BJ (cell line): ENCODE measurements around the gene PRR19. TPM values are rescaled to one million over a fixed set of nuclear protein-coding genes. Genes with fewer than 3 reads are reported as not detected.
A peak's percentile ranks its signal among the peaks of the same experiment; 100 is the strongest.

Source experiments
- CTCF ChIA-PET: fragments of 350-600 bp; formaldehyde crosslinking; extraction: SDS; loops from one replicate; lab custom pipeline; 2021; ENCODE audit warnings: antibody characterized with exemption, inconsistent platforms; lab: Yijun Ruan, JAX
- POLR2A ChIA-PET: fragments of 300-600 bp; sonication (Branson Sonifier 250); formaldehyde crosslinking; extraction: SDS; loops from one replicate; lab custom pipeline; 2021; ENCODE audit warnings: antibody characterized with exemption; lab: Charles Lee
- DNase-seq: peaks from one replicate; pipeline ENCODE4 v3.0.0-alpha.2; 2011; ENCODE audit warnings: low read depth
- H3K27me3 ChIP-seq: 2 replicates; pipeline ENCODE4 v1.6.0; 2011; ENCODE audit warnings: low read length; ENCODE audit not compliant: control insufficient read depth, insufficient read depth
- H3K36me3 ChIP-seq: 2 replicates; pipeline ENCODE4 v1.5.1; 2011; ENCODE audit warnings: low read length; ENCODE audit not compliant: control insufficient read depth, insufficient read depth
- H3K4me3 ChIP-seq: 2 replicates; pipeline ENCODE4 v1.5.1; 2011; ENCODE audit warnings: low read depth, mild to moderate bottlenecking, control low read depth, low read length
- polyA plus RNA-seq: library from polyadenylated mRNA; depleted of rRNA; stranded (reverse); fragments of >200 nt; gene quantifications from 2 replicates; pipeline ENCODE4 v1.2.3, GENCODE V29; 2011
- TF ChIP-seq, protein P1 (sequence below): IDR thresholded peaks from 2 replicates; pipeline ENCODE4 v1.5.1; 2011; ENCODE audit warnings: low read depth, mild to moderate bottlenecking, control low read depth, inconsistent platforms, low read length, moderate library complexity; ENCODE audit not compliant: insufficient read depth

Gene PRR19
- polyA plus RNA-seq, 1 experiment = 0.93 TPM

DNA sequence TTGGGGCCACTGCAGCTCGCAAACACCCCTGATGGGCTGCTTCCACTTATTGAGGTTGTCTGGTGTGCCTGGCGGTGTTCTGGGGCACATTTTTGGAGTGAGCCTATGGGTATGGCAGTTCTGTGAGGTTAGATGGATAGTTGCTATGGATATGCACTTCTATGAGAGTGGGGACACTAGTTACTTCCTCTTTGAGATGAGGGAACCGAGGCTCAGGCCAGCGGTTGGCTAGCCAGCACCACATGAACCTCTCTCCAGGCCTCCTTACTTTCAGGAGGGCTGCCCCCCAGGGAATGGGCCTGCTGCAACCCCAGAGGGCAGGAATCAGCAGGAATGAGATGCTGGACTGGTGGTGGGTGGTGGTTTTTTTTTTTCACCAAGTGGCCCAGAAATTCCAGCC lies 13.5 kb upstream of the PRR19 start:
- Histone ChIP-seq H3K4me3 (no peak overlapping the region), H3K36me3 (peaks cover 57% of the 10 kb centered on the region), H3K27me3 (no peaks in the 10 kb centered on the region)
- POLR2A ChIA-PET = no interaction called here
- no peak for DNase-seq
- TF ChIP-seq, protein P1, sequence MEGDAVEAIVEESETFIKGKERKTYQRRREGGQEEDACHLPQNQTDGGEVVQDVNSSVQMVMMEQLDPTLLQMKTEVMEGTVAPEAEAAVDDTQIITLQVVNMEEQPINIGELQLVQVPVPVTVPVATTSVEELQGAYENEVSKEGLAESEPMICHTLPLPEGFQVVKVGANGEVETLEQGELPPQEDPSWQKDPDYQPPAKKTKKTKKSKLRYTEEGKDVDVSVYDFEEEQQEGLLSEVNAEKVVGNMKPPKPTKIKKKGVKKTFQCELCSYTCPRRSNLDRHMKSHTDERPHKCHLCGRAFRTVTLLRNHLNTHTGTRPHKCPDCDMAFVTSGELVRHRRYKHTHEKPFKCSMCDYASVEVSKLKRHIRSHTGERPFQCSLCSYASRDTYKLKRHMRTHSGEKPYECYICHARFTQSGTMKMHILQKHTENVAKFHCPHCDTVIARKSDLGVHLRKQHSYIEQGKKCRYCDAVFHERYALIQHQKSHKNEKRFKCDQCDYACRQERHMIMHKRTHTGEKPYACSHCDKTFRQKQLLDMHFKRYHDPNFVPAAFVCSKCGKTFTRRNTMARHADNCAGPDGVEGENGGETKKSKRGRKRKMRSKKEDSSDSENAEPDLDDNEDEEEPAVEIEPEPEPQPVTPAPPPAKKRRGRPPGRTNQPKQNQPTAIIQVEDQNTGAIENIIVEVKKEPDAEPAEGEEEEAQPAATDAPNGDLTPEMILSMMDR = no peak
- CTCF ChIA-PET = interaction anchor here (1.0 to 4.2 kb wide), 2 partner anchors 42 to 156 kb away, joined by 3 to 18 read pairs; partner anchors contain the start of gene POU2F2

DNA sequence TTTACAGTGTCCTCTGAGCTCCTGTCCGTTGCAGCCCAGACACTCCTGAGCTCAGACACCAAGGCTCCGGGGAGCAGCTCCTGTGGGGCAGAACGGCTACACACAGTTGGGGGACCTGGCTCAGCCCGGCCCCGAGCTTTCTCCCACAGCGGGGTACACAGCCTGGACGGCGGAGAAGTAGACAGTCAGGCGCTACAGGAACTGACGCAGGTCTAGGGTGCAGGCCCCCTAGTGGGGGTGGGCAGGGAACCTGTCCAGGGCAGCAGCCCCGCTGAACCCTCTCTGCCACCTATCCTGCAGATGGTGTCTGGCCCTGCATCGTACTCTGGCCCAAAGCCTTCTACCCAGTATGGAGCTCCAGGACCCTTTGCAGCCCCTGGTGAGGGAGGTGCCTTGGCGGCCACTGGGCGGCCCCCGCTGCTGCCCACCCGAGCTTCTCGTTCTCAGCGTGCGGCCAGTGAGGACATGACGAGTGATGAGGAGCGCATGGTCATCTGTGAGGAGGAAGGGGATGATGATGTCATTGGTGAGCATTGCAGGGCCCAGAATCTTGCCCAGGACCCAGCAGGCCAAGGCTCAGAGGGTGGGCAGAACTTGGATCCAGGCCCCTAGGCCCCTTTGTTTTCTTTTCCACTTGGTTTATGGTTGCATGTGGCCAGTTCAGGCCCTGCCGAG lies 12.9 kb upstream of the PRR19 start:
- H3K36me3 ChIP-seq = peaks cover 63% of the 10 kb centered on the region

DNA sequence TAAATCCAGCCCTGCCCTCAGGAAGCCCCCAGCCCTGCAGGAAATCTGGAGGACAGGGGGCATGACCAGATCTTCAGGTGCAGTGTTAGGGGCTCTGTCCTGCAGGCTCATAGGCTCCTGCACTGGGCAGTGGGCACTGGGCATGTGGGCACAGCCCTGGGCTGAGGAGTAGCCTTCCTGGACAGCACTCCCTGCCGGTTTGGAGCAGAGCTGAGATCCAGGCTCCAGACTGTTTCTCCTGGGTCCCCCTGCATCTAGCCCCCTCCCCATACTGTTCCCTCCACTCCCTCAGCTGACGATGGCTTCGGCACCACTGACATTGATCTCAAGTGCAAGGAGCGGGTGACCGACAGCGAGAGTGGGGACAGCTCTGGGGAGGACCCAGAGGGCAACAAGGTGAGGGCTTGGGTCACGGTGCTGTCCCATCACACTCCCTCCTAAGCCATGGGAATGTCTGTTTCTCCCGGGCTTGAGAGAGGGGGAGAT lies 12.3 kb upstream of the PRR19 start:
- DNase-seq = no peak
- Histone ChIP-seq H3K36me3 (peaks cover 66% of the 10 kb centered on the region), H3K27me3 (no peaks in the 10 kb centered on the region), H3K4me3 (no peak overlapping the region)
- TF ChIP-seq, protein P1 = no peak
- POLR2A ChIA-PET = no interaction called here
- CTCF ChIA-PET = interaction anchor here (1.4 to 4.2 kb wide), 3 partner anchors 10 to 43 kb away, joined by 4 to 18 read pairs (median 9); no protein-coding TSS in a partner anchor

More for the DNA sequence above, 12.9 kb upstream of the PRR19 start:
- ChIA-PET POLR2A (no interaction called here), CTCF (interaction anchor here (1.0 to 4.2 kb wide), 3 partner anchors 9 to 157 kb away, joined by 3 to 18 read pairs (median 9); partner anchors contain the start of gene POU2F2)
- no peak for DNase-seq
- TF ChIP-seq, protein P1 = no peak
- Histone ChIP-seq H3K4me3 (no peak overlapping the region), H3K27me3 (no peaks in the 10 kb centered on the region)

DNA sequence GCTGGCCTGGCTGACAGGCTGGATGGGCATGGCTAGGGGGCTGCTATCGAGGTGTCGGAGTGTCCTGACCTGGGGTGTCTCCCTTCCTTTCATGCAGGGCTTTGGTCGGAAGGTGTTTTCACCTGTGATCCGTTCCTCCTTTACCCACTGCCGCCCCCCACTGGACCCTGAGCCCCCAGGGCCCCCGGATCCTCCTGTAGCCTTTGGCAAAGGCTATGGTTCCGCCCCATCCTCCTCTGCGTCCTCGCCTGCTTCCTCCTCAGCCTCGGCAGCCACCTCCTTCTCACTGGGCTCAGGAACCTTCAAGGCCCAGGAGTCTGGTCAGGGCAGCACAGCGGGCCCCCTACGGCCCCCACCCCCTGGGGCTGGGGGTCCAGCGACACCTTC lies 11.8 kb upstream of the PRR19 start:
- TF ChIP-seq, protein P1 = no peak
- CTCF ChIA-PET = interaction anchor here (0.8 to 4.2 kb wide), 4 partner anchors 10 to 443 kb away, joined by 3 to 18 read pairs (median 6); no protein-coding TSS in a partner anchor
- no peaks in the 10 kb centered on the region for H3K27me3 ChIP-seq
- POLR2A ChIA-PET = no interaction called here
- no peak overlapping the region for H3K4me3 ChIP-seq
- peaks cover 66% of the 10 kb centered on the region for H3K36me3 ChIP-seq
- DNase-seq = no peak

DNA sequence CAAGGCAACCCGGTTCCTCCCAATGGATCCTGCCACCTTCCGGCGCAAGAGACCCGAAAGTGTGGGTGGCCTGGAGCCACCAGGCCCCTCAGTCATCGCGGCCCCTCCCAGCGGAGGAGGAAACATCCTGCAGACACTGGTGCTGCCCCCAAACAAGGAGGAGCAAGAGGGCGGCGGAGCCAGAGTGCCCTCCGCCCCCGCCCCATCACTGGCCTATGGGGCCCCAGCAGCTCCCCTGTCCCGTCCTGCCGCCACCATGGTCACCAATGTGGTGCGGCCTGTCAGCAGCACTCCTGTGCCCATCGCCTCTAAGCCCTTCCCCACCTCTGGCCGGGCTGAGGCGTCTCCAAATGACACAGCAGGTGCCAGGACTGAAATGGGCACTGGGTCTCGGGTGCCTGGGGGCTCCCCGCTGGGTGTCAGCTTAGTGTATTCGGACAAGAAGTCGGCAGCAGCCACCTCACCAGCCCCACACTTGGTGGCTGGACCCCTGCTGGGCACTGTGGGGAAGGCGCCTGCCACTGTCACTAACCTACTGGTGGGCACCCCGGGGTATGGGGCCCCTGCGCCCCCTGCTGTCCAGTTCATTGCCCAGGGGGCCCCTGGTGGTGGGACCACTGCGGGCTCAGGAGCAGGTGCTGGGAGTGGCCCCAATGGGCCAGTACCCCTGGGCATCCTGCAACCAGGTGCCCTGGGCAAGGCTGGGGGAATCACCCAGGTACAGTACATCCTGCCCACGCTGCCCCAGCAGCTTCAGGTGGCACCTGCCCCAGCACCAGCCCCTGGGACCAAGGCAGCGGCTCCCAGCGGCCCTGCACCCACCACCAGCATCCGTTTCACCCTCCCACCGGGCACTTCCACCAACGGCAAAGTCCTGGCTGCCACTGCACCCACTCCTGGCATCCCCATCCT lies 11.2 kb upstream of the PRR19 start:
- ChIA-PET CTCF (interaction anchor here (0.8 to 4.2 kb wide), 4 partner anchors 11 to 442 kb away, joined by 3 to 18 read pairs (median 6); no protein-coding TSS in a partner anchor), POLR2A (no interaction called here)
- H3K36me3 ChIP-seq = peaks cover 67% of the 10 kb centered on the region
- no peak for DNase-seq
- H3K27me3 ChIP-seq = no peaks in the 10 kb centered on the region
- TF ChIP-seq, protein P1 = peak; percentile 52
- no peak overlapping the region for H3K4me3 ChIP-seq
